Endothelial cell (in vitro differentiated cells): Measurements from ENCODE around the gene MORN3. TPM values are rescaled to one million over a fixed set of nuclear protein-coding genes. Genes with fewer than 3 reads are reported as not detected.

Source experiments
- DNase-seq: peaks from one replicate; pipeline ENCODE4 v3.0.0; 2021; ENCODE audit warnings: low spot score
- H3K27ac Mint-ChIP-seq: one replicate; pipeline ENCODE4 v1.8.0; 2021; ENCODE audit warnings: mixed read lengths, inconsistent platforms; ENCODE audit not compliant: unreplicated experiment
- H3K27me3 Mint-ChIP-seq: one replicate; pipeline ENCODE4 v1.8.0; 2021; ENCODE audit warnings: mild to moderate bottlenecking, moderate library complexity, mixed read lengths, inconsistent platforms; ENCODE audit not compliant: unreplicated experiment
- H3K36me3 Mint-ChIP-seq: one replicate; pipeline ENCODE4 v1.8.0; 2021; ENCODE audit warnings: mild to moderate bottlenecking, low read depth, mixed read lengths, inconsistent platforms; ENCODE audit not compliant: unreplicated experiment
- H3K4me1 Mint-ChIP-seq: one replicate; pipeline ENCODE4 v1.8.0; 2021; ENCODE audit warnings: mild to moderate bottlenecking, mixed read lengths, inconsistent platforms; ENCODE audit not compliant: unreplicated experiment
- H3K4me3 Mint-ChIP-seq: one replicate; pipeline ENCODE4 v1.8.0; 2021; ENCODE audit warnings: mild to moderate bottlenecking, mixed read lengths, inconsistent platforms; ENCODE audit not compliant: unreplicated experiment
- H3K9me3 Mint-ChIP-seq: one replicate; pipeline ENCODE4 v1.8.0; 2021; ENCODE audit warnings: mixed read lengths, inconsistent platforms; ENCODE audit not compliant: unreplicated experiment
- total RNA-seq: library from RNA; stranded (reverse); fragmentation: NEBNext Ultra II Directional; extraction: Animal tissue kit (Norgen Biotek cat#: 25700); gene quantifications from one replicate; pipeline ENCODE4 v1.2.1, GENCODE V29; 2021; ENCODE audit not compliant: unreplicated experiment
- TF ChIP-seq, protein P1 (sequence below): fragments of 200-600 bp; sonication (generic); IDR thresholded peaks from one replicate; pipeline ENCODE4 v1.5.0; 2021; ENCODE audit warnings: antibody characterized with exemption; ENCODE audit not compliant: unreplicated experiment

MORN3 gene
- total RNA-seq, 1 donor from 2014 or later = 1.2 TPM

DNA sequence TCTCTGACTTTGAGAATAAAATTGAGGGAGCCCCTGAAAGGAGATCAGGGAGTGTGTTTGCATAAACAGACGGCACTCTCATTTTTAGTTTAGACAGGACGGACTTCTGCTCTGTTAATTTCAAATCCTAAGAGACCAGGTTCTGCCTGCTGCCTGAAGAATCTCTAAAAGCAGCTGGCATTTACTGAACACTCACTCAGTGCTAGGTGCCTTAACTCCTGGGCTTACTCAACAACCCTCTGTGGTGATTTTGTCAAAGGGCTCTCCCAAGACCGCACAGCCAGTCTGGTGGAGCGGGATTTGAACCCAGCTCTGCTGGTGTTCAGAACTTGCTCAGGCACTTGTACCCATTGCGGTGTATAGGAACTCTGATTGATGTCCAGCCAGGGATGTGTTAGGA, 40.9 kb downstream of the MORN3 start:
- TF ChIP-seq, protein P1, sequence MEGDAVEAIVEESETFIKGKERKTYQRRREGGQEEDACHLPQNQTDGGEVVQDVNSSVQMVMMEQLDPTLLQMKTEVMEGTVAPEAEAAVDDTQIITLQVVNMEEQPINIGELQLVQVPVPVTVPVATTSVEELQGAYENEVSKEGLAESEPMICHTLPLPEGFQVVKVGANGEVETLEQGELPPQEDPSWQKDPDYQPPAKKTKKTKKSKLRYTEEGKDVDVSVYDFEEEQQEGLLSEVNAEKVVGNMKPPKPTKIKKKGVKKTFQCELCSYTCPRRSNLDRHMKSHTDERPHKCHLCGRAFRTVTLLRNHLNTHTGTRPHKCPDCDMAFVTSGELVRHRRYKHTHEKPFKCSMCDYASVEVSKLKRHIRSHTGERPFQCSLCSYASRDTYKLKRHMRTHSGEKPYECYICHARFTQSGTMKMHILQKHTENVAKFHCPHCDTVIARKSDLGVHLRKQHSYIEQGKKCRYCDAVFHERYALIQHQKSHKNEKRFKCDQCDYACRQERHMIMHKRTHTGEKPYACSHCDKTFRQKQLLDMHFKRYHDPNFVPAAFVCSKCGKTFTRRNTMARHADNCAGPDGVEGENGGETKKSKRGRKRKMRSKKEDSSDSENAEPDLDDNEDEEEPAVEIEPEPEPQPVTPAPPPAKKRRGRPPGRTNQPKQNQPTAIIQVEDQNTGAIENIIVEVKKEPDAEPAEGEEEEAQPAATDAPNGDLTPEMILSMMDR = no peak
- H3K9me3 Mint-ChIP-seq = no peaks in the 10 kb centered on the region
- peak overlapping the region; percentile 95 for H3K4me3 Mint-ChIP-seq
- DNase-seq = no peak
- H3K27ac Mint-ChIP-seq = peak overlapping the region; percentile 85
- peaks cover 3% of the 10 kb centered on the region for H3K36me3 Mint-ChIP-seq
- H3K4me1 Mint-ChIP-seq = peaks cover 52% of the 10 kb centered on the region
- peaks cover 11% of the 10 kb centered on the region for H3K27me3 Mint-ChIP-seq

DNA sequence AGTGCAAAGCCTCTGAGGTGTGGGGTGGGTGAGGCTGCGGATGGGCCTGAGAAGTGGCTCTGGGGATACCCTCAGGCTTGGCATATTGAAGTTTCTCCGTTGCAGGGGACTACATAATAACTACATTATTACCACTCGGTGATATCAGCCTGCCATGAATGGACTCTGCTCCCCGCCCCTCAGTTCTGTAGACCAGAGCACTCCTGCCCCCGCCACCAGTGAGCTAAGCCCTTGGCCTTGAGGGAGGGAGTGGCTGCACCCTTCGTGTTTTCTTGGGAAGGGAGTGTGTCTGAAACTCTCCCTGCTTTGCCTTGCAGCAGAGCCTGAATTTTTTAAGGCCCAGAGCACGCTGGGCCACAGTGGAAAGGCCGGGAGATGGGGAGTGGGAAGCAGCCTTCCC, 41.4 kb downstream of the MORN3 start:
- Mint-ChIP-seq H3K27me3 (peaks cover 14% of the 10 kb centered on the region), H3K4me3 (peak overlapping the region; percentile 95), H3K27ac (peak overlapping the region; percentile 85), H3K36me3 (peaks cover 3% of the 10 kb centered on the region), H3K9me3 (no peaks in the 10 kb centered on the region), H3K4me1 (peaks cover 51% of the 10 kb centered on the region)
- TF ChIP-seq, protein P1 = no peak
- no peak for DNase-seq

DNA sequence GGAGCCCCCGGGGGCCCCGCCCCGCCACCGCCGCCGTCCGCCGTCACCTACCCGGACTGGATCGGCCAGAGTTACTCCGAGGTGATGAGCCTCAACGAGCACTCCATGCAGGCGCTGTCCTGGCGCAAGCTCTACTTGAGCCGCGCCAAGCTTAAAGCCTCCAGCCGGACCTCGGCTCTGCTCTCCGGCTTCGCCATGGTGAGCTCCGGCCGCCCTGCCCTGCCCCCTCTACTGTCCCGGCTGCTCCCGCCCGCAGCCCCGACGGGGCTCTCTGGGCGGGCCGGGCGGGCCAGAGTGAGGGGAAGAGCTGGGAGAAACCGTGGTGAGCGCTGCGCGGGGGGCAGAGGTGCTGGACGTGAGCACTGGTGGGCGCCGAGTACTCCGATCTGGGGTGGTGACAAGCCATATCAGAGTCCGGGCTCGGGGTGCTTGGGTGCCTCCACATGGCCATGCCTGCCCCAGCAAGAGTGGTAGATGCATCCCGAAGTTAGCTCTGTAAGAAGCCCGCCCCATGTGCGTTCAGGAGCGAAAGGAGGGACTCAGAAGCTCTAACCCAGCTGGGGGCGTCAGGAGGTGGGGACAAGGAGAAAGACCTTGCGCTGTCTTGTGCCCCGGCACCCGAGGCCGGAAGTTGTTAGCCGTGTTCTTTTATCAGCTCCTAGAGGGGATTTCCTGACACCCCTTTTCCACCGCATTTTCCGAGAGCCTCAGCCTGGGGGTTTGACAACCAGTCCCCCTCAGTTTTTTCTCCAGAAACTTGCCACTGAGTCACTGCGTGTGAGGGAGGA, 42.4 kb downstream of the MORN3 start:
- Mint-ChIP-seq H3K27me3 (peaks cover 14% of the 10 kb centered on the region), H3K4me1 (peaks cover 43% of the 10 kb centered on the region), H3K36me3 (peaks cover 3% of the 10 kb centered on the region), H3K27ac (peak overlapping the region; percentile 87), H3K9me3 (no peaks in the 10 kb centered on the region), H3K4me3 (peak overlapping the region; percentile 95)
- DNase-seq = peak; percentile 56
- TF ChIP-seq, protein P1 = no peak

DNA sequence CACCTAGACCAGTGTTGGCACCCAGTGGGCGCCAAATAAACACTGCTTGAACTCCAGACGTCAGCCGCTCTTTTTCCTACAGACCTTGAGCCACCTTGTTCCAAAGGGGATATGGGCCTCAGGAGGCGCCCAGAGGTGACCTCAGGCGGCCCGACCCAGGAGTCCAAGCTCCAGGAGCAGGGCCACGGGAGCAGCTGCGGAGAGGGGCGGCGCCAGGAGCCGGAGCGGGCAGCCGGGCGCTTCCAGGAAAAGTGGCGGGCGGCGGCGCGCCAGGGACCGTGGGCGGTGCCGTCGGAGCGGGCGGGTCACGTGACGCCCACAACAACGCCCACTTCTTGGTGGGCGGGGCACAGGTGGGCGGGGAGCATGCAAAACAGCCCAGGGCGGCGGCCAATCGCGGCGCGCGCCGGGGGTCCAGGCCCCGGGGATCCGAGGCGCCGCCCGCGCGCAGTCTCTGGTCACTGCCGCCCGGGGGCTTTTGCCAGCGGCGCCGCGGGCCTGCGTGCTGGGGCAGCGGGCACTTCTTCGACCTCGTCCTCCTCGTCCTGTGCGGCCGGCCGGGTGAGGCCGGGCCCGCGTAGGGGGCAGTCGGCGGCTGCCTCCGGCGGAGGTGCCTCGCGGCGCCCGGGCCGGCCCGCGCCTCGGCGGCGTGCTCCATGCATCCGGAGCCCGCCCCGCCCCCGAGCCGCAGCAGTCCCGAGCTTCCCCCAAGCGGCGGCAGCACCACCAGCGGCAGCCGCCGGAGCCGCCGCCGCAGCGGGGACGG, 43.2 kb downstream of the MORN3 start, which contains the start of gene ORAI1:
ORAI1 (plus strand) TSS at position 444 of the 766 bp plus-strand sequence.
- Mint-ChIP-seq H3K36me3 (peaks cover 3% of the 10 kb centered on the region), H3K27ac (peak within 1 kb of the TSS; percentile 87), H3K9me3 (no peaks in the 10 kb centered on the region), H3K4me3 (peak within 1 kb of the TSS; percentile 95), H3K4me1 (peaks cover 39% of the 10 kb centered on the region), H3K27me3 (peaks cover 13% of the 10 kb centered on the region)
- peak; percentile 99 for DNase-seq
- TF ChIP-seq, protein P1 = no peak
